NCI-H128 (cell line): Measurements from ENCODE around the gene MAPK11.
A peak's percentile ranks its signal among the peaks of the same experiment; 100 is the strongest.

ENCODE experiments used
- DNase-seq: peaks from one replicate; lab custom pipeline; 2025; ENCODE audit not compliant: unreplicated experiment; lab: John Stamatoyannopoulos, UW

MAPK11 gene

GRCh38 chr22:50308597-50308935 lies 38.4 kb upstream of the MAPK11 start:
- DNase-seq = no peak

DNA sequence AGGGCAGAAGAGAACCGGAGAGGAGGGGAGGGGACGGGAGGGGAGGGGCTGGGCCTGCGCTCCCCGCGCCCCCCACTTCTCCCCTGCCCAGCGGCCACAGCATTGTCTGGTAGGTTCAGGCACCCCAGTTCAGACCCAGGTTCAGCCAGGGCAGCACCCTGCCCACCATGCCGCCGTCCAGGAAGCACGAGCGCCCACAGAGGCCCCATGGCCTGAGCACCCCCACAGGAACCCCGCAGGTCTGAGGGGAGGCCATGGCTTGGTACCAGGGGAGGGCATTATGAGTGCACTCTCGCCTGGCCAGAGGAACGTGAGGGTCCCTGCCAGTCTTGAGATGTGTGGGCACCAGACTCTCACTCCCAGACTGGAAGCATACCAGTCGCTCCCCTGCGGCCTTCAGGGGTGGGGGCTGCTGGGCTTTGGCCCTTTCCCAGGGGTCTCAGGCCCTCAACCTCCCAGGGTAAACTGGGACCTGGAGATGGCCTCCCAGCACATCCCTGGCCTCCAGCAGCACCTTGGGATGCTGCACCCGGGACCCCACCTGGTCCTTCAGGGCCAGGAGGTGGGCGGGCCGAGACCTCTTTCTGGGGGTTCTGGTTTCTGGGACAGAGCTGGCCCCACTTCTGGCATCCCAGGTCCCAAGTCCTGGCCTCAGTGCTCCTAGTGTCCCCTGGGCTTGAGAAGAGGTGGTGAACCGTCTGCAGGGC lies 37.9 kb upstream of the MAPK11 start:
- no peak for DNase-seq

- DNase-seq = peak; percentile 65
Measured at GRCh38 chr22:50306753-50307749, 36.9 kb upstream of the MAPK11 start, which contains the start of gene PLXNB2. Gene PLXNB2, minus strand, starts transcription at chr22:50307646. Its CDS starts 17,062 bp downstream, at chr22:50290584.

DNA sequence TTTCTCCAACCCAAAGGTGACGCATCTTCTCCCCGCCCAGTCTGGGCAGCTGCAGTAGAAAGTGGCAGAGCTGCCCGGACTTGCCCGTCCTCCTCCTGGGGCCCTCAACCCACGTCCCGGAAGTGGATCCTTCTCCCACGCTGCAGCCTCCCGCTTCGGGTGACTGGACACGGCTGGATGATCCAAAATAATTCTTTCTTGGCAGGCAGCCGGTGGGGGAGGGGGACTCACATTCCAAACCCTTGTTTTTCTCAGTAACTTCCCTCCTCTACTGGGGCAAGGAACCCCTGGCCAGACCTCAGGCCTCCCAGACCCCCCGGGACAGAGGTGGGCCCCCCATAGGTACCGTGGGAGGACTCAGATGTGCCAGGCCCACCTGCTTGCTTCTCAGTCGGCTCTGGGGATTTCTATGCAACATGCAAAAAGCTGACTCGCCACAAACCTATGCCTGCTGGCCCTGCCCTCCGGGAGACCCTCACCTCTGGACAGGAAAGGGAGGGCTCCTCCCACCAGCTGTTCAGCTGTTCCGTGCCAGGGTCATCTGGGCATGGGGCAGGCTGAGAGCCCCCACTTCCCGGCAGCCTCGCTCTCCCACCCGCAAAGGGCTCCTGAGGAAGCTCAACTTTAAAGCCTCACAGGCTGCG lies 35.9 kb upstream of the MAPK11 start:
- DNase-seq = peak; percentile 59

GRCh38 chr22:50305393-50305922 lies 35.3 kb upstream of the MAPK11 start:
- DNase-seq = no peak

- DNase-seq = no peak
Measured at GRCh38 chr22:50304528-50305392, 34.6 kb upstream of the MAPK11 start.

GRCh38 chr22:50303848-50304527 lies 33.8 kb upstream of the MAPK11 start:
- DNase-seq = no peak

DNA sequence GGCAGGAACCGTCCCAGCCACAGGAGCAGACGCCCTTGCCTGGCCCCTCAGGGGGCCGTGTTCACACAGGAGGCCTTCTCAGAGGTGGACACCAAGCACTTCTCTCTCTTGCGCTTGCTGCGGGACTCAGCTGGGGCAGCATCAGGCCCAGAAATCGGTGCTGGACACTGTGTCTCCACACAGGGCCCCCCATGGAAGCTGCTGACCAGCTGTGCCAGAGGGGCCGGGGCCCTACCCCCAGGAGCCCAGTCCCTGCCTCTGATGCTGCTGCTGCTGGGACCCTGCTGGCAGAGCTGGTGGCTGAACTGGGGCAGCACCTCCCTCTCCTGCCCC lies 33.3 kb upstream of the MAPK11 start:
- DNase-seq = no peak

DNA sequence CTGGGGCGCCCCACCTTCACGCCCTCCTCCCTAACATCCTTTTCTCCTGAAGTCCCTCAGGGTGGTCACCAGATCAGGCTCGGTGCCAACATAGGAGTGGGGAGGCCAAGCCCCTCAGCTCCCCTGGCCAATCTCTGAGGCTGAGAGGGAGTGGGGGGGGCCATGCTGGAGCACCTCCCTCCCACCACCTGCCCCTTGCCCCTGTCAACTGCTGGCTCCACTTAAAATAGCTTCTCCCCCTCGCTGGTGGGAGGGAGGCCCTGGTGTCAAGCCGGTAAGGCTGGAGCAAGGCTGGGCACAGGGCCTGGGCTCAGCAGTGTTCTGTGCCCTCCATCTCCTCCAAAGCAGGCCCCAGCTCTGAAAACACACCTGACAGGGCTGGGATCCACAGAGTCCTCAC lies 32.4 kb upstream of the MAPK11 start:
- DNase-seq = no peak

DNA sequence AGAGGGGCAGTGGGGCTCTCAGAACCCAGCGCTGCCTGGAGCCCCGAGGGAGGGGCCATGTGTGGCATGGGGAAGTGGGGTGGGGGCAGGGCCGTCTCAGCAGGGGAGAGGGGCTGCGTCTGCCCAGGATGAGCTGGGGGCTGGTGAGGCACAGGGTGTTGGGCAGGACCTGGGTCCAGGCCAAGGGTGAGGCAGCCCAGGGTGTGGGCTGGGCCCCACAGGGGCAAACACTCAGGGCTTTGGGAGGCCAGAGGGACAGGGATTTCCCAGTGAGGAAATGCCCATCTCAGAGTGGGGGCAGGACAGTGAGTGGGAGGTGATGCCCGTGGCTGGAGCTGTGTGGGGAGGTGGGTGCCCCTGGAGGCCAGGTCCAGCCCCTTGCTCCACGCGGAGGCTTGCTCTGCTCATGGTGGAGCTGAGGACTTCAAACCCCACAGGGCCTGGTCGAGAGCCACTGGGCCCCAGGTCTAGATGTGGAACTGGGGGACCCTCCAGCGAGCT lies 31.9 kb upstream of the MAPK11 start:
- no peak for DNase-seq

GRCh38 chr22:50301581-50301991 lies 31.4 kb upstream of the MAPK11 start:
- no peak for DNase-seq

- no peak for DNase-seq
Measured at GRCh38 chr22:50300620-50301257, 30.6 kb upstream of the MAPK11 start.

GRCh38 chr22:50299785-50300619 lies 29.8 kb upstream of the MAPK11 start:
- no peak for DNase-seq

DNA sequence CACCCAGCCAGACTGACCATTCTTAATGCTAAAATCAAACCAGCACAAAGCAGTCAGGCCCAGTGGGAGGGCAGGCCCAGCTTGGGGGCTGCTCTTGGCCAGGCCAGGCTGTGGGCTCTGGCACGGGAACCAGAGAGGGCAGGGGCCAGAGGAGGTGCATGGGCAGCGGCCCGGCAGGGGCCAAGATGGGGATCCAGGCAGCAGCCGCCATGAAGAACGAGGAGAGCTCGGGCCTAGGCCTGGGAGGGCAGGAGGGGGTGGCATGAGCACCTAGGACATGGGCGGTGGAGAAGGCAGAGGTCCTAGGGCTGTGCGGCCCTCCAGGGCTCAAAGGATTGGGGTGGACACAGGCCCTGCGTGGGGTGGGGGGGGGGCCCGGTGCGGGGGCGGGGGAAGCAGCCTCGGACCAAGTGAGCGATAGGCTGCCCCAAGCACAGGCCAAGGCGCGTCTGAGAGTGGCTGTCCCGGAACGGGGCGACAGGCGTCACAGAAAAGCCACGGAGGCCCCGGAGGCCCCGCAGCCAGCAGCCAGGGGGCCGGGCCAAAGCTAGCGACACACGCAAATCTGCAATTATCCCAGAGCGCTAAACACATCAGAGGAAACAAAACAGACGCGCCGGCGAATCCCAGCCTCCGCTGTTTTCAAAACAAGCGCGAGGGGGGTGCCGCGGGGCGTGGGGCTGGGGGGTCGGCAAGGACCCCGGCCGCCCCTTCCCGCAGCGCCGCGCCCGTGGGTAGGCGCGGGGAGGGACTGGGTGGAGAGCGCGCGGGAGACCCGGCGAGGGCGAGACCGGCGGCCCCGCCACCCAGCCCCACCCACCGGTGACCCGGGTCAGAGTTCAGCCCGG lies 29.0 kb upstream of the MAPK11 start:
- no peak for DNase-seq

DNA sequence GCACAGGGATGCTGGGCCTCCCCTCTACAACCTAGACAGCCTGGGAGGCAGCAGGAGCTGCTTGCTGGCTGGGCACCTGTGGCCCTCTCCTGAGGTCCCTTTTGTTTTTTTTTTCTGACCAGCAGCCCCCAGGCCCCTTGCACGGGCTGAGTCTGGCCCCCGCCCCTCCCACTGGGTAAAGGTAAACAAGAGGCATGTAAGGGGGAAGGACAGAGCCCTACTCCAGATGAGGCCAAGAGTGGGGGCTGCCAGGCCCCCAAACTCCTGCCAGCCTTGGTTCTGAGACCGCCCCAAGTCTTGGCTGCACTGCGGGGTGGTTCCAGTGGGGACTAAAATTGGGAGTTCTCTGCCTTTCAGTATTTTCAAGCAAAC lies 28.1 kb upstream of the MAPK11 start:
- no peak for DNase-seq

GRCh38 chr22:50297510-50298265 lies 27.5 kb upstream of the MAPK11 start:
- DNase-seq = no peak
